Lower leg skin (tissue), 4 donors: ENCODE data around the gene ACER3. TPM values are rescaled to one million over a fixed set of nuclear protein-coding genes. Genes with fewer than 3 reads are reported as not detected.

Source experiments
- DNase-seq, 2 donors: peaks; one replicate each; pipeline ENCODE4 v3.0.0-alpha.2; 2019; ENCODE audit warnings: low spot score in 2 of 2
- H3K4me3 ChIP-seq: fragments of 200-600 bp; sonication (generic); 2 replicates; pipeline ENCODE4 v1.5.1; 2017; ENCODE audit warnings: mild to moderate bottlenecking, low read depth; ENCODE audit not compliant: poor library complexity, severe bottlenecking
- POLR2A ChIP-seq, 2 donors: fragments of 450-650 bp; IDR thresholded peaks; one replicate each; pipeline ENCODE4 v1.6.1; 2016 to 2017; ENCODE audit warnings: antibody characterized with exemption in 2 of 2, mild to moderate bottlenecking in 1 of 2, moderate library complexity in 1 of 2
- WGBS, 2 donors: methylation state at CpG; one replicate each; pipeline ENCODE4 v1.1.5; 2018; 5-methylcytosine and 5-hydroxymethylcytosine counted together
- intact Hi-C: fragments of 100-400 bp; cut with DNase I; formaldehyde crosslinking; loops from one replicate; pipeline ENCODE4 v1.15.0; 2023; ENCODE audit warnings: low total_unique reads
- total RNA-seq, 4 donors: library from RNA; depleted of rRNA; stranded (reverse); fragments of >200 nt; gene quantifications; one replicate each; pipeline ENCODE4 v1.1.0, GENCODE V29; 2016
- TF ChIP-seq, protein P1 (sequence below), 3 donors: fragments of 450-650 bp; IDR thresholded peaks; one replicate each; pipeline ENCODE4 v1.5.1; 2016; ENCODE audit warnings: antibody characterized with exemption in 3 of 3, mild to moderate bottlenecking in 3 of 3, moderate library complexity in 2 of 3

The ACER3 gene
- total RNA-seq, 4 donors from 2014 or later, result 3.5 to 5.9 (median 5.1) TPM

GRCh38 chr11:77039491-77040400, 179.0 kb downstream of the ACER3 start:
- DNase-seq, result no peak
- intact Hi-C loops, result loop anchor here (10.0 kb wide), 1 partner anchor 225 kb away; no protein-coding TSS in a partner anchor

DNA sequence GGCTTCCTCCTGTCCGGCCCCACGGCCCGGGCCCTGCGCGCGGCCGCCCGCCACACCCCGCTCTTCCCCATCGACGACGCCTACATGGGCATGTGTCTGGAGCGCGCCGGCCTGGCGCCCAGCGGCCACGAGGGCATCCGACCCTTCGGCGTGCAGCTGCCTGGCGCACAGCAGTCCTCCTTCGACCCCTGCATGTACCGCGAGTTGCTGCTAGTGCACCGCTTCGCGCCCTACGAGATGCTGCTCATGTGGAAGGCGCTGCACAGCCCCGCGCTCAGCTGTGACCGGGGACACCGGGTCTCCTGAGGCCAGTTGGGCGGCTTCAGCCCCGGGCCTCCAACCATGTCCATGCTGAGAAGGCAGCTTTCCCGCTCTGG, 179.7 kb downstream of the ACER3 start:
- DNase-seq, result peak in 1 of 2 donors; percentile 64
- TF ChIP-seq, protein P1, sequence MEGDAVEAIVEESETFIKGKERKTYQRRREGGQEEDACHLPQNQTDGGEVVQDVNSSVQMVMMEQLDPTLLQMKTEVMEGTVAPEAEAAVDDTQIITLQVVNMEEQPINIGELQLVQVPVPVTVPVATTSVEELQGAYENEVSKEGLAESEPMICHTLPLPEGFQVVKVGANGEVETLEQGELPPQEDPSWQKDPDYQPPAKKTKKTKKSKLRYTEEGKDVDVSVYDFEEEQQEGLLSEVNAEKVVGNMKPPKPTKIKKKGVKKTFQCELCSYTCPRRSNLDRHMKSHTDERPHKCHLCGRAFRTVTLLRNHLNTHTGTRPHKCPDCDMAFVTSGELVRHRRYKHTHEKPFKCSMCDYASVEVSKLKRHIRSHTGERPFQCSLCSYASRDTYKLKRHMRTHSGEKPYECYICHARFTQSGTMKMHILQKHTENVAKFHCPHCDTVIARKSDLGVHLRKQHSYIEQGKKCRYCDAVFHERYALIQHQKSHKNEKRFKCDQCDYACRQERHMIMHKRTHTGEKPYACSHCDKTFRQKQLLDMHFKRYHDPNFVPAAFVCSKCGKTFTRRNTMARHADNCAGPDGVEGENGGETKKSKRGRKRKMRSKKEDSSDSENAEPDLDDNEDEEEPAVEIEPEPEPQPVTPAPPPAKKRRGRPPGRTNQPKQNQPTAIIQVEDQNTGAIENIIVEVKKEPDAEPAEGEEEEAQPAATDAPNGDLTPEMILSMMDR (IDR thresholded peaks at IDR 0.05), result no peak
- TF ChIP-seq POLR2A (IDR thresholded peaks at IDR 0.05), result no peak
- WGBS, 2 donors, result 78 to 94% methylated on average over 15 to 36 of the region's 37 CpGs
- H3K4me3 ChIP-seq, result no peak overlapping the region
- intact Hi-C loops, result no loop called here

More at GRCh38 chr11:77039491-77040400, 179.0 kb downstream of the ACER3 start:
- no peak overlapping the region for H3K4me3 ChIP-seq
- TF ChIP-seq POLR2A (IDR thresholded peaks at IDR 0.05), result no peak
- TF ChIP-seq, protein P1 (IDR thresholded peaks at IDR 0.05), result no peak
- WGBS, 2 donors, result 8 to 38% methylated on average over 29 to 39 of the region's 109 CpGs

DNA sequence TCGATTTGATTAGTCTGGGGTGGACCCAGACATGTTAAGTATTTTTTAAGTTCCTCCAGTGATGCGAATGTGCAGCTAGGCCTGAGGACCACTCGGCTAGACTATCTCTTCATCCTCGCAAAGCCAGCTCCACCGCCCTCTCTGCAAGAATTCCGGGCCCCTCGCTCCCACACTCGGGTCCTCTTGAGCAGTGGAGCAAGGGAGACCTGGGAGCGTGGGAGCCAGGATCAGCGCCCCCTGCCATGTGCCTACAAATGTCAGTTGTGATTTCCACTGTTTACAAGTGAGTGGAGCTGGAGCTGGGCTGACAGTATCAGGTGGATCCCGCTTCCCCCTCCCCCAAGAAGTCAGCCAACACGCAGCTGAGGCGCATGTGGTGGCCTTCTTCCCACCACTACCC, 180.2 kb downstream of the ACER3 start:
- intact Hi-C loops, result no loop called here
- TF ChIP-seq, protein P1 (IDR thresholded peaks at IDR 0.05), result no peak
- 92 to 93% methylated on average over 13 of the region's 13 CpGs for WGBS, 2 donors
- H3K4me3 ChIP-seq, result no peak overlapping the region
- DNase-seq, result peak in 1 of 2 donors; percentile 72

- DNase-seq, result peak in 1 of 2 donors; percentile 75
- no peak overlapping the region for H3K4me3 ChIP-seq
- TF ChIP-seq, protein P1 (IDR thresholded peaks at IDR 0.05), result no peak
- no peak for TF ChIP-seq POLR2A (IDR thresholded peaks at IDR 0.05)
- intact Hi-C loops, result no loop called here
- 80 to 88% methylated on average over 13 of the region's 13 CpGs for WGBS, 2 donors
Observed at GRCh38 chr11:77042111-77042726, 181.5 kb downstream of the ACER3 start.

DNA sequence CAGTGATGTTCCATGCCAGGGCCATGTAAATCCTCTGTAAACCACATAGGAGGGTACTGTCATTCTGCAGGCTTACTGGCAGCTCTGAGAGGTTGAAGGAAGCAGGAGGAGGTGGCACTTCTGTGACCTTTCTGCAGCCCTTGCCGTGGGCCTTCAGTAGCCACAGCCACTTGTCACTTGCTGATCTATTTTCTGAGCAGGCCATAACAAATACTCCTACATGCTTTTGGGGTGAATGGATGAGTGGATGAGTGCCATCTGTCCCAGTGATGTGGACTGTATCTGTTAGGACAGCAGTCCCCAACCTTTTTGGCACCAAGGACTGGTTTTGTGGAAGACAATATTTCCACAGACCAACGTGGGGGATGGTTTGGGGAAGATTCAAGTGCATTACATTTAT, 183.6 kb downstream of the ACER3 start:
- H3K4me3 ChIP-seq, result no peak overlapping the region
- no peak for TF ChIP-seq POLR2A (IDR thresholded peaks at IDR 0.05)
- TF ChIP-seq, protein P1 (IDR thresholded peaks at IDR 0.05), result no peak
- DNase-seq, result peak in 1 of 2 donors; percentile 34
- intact Hi-C loops, result no loop called here
- 82 to 94% methylated on average over 2 of the region's 2 CpGs for WGBS, 2 donors
